Activated naive CD8-positive, alpha-beta T cell treated with anti-CD3 and anti-CD28 coated beads, Interleukin-2, amount 10 ng/mL, durations not matched to agents 7 days and 5 days (primary cell): ENCODE data around the gene RASAL3. TPM values are rescaled to one million over a fixed set of nuclear protein-coding genes. Genes with fewer than 3 reads are reported as not detected.
A peak's percentile ranks its signal among the peaks of the same experiment; 100 is the strongest.

Source experiments
- ATAC-seq: fragments of 150-1000 bp; cut with Tn5 transposase; one replicate; pipeline ENCODE4 v1.10.0; 2021; ENCODE audit warnings: low read depth, moderate library complexity
- POLR2A ChIA-PET: fragments of 350-600 bp; sonication (Branson Sonifier 250); formaldehyde crosslinking; loops from one replicate; lab custom pipeline; 2021; ENCODE audit warnings: antibody characterized with exemption; lab: Charles Lee
- DNase-seq: peaks from one replicate; pipeline ENCODE4 v3.0.0; 2021
- H3K27ac Mint-ChIP-seq: one replicate; pipeline ENCODE4 v1.8.0; 2022; ENCODE audit warnings: mild to moderate bottlenecking, mixed read lengths
- H3K27me3 Mint-ChIP-seq: one replicate; pipeline ENCODE4 v1.8.0; 2022; ENCODE audit warnings: mild to moderate bottlenecking, moderate library complexity, mixed read lengths
- H3K36me3 Mint-ChIP-seq: one replicate; pipeline ENCODE4 v1.8.0; 2021; ENCODE audit warnings: mild to moderate bottlenecking, mixed read lengths
- H3K4me1 Mint-ChIP-seq: one replicate; pipeline ENCODE4 v1.8.0; 2021; ENCODE audit warnings: mixed read lengths
- H3K4me3 Mint-ChIP-seq: one replicate; pipeline ENCODE4 v1.8.0; 2022; ENCODE audit warnings: mild to moderate bottlenecking, moderate library complexity, mixed read lengths
- H3K9me3 Mint-ChIP-seq: one replicate; pipeline ENCODE4 v1.8.0; 2021; ENCODE audit warnings: mixed read lengths
- total RNA-seq, 2 experiments: library from RNA; stranded (reverse); gene quantifications; one replicate each; pipeline ENCODE4 v1.2.3, GENCODE V29; 2021

Gene RASAL3
- total RNA-seq, 2 experiments from 2014 or later, result 168 to 172 TPM

DNA sequence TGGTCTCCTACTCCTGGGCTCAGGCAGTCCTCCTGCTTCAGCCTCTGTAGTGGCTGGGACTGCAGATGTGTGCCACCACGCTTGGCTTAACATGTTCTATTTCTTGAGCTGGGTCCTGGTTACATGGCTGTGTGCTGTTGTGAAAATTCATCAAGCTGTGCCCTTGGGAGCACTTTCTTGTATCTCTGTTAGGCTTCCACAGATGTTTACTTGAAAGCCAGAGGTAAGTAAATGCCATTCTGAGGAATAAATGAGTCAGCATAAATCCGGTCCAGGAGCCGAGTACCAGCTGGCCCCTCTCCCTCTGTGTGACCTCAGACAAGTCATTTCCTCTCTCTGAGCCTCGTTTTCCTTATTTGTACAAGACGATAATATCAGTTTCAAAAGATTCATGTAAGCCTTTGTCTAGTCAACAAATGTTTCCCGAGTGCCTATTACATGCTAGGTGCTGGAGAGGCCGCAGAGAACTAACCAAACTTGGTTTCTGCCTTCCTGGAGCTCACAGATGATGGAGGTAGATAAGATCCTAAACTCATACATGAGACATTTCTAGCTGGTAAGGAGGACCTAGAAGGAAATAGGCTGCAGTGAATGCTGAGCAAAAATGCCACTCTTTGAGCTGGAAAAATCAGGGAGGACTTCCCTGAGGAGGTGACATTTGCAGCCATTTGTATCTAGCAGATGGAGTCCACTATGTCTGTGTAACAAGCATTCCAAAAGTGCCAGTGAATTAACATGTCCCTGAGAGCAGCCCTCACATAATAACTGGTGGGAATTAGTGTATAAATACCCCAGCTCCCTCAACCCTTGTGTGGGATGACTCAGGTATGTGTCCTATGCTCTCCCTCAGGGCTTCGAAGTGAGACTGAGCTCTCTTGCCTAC is 2.7 kb upstream of the RASAL3 start:
- H3K4me3 Mint-ChIP-seq, result peak overlapping the region; percentile 54
- peaks cover 4% of the 10 kb centered on the region for H3K36me3 Mint-ChIP-seq
- H3K9me3 Mint-ChIP-seq, result no peaks in the 10 kb centered on the region
- peak overlapping the region; percentile 90 for H3K27ac Mint-ChIP-seq
- peak; percentile 48 for DNase-seq
- peak; percentile 51 for ATAC-seq
- POLR2A ChIA-PET, result interaction anchor here (0.7 to 3.8 kb wide), 15 partner anchors 9 to 945 kb away, joined by 3 to 22 read pairs (median 8); partner anchors contain the start of genes AKAP8 and AKAP8L
- peaks cover 5% of the 10 kb centered on the region for H3K27me3 Mint-ChIP-seq
- peaks cover 52% of the 10 kb centered on the region for H3K4me1 Mint-ChIP-seq

GRCh38 chr19:15463861-15464371 is 428 bp downstream of the RASAL3 start:
- peak overlapping the region; percentile 86 for H3K4me3 Mint-ChIP-seq
- ATAC-seq (peak; percentile 76), DNase-seq (peak; percentile 81)
- H3K36me3 Mint-ChIP-seq, result peaks cover 21% of the 10 kb centered on the region
- POLR2A ChIA-PET, result interaction anchor here (0.6 to 3.1 kb wide), 15 partner anchors 9 to 223 kb away, joined by 3 to 30 read pairs (median 11); partner anchors contain the start of genes AKAP8, AKAP8L and WIZ
- peaks cover 1% of the 10 kb centered on the region for H3K27me3 Mint-ChIP-seq
- H3K4me1 Mint-ChIP-seq, result peaks cover 55% of the 10 kb centered on the region
- H3K9me3 Mint-ChIP-seq, result no peaks in the 10 kb centered on the region
- H3K27ac Mint-ChIP-seq, result peak overlapping the region; percentile 95

DNA sequence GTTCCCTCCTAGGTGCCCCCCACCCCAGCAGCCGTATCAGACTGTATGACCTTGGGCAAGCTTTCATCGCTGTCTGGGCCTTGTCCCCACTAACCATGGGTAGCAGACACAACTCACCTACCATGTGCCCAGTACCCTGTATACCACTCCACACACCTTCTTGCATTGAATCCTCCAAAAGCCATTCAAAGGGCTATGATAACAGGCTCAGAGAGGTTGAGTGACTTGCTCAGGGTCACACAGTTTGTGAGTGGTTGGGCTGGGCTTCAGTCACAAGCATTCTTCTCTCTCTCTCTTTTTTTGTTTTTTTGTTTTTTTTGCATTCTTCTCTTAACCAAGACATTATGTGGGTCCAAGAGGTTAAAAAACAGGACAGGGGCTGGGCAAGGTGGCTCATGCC is 2.6 kb downstream of the RASAL3 start:
- Mint-ChIP-seq H3K27me3 (no peaks in the 10 kb centered on the region), H3K4me1 (peaks cover 35% of the 10 kb centered on the region), H3K9me3 (no peaks in the 10 kb centered on the region), H3K4me3 (peak overlapping the region; percentile 86), H3K36me3 (peaks cover 26% of the 10 kb centered on the region), H3K27ac (peak overlapping the region; percentile 58)
- ATAC-seq (no peak), DNase-seq (no peak)
- POLR2A ChIA-PET, result interaction anchor here (0.9 to 3.0 kb wide), 3 partner anchors 42 to 83 kb away, joined by 3 to 30 read pairs (median 16); partner anchors contain the start of genes AKAP8 and AKAP8L

DNA sequence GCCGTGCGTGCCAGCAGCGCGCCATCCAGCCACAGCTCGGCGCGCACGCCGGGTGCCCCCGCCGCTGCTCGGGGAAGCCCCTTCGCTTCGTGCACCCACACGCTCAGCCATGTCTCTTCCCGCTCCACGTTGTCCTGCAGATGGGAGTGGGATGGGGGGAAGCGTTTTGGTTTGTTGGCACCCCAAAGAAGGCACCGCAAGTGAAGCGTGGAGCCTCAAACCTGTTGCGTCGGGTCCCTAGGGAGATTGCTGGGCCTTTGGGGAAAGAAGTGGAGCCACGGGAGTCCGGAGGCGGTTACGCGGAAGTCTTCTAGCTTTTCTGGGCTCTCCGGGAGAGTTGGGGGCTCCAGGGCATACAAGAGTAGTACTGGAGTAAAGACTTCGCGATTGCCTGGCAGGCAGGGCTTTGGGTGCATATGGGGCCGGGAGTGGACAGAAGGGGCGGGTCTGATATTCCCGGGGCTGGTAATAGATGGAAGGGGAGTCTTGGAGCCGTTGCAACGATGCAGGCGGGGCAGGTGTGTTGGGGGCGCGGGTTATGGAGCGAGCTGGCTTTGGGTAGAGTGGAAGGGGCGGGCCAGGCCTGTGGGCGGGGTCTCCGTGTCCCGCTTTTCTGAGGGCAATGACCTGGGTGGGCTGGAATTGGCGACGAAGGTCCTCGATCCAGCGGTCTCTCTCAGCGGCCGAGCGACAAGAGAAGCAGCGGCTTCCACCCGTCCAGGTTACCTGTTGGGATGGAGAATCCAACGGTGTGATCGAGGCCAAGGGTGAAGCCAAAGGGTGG is 6.5 kb downstream of the RASAL3 start:
- no peaks in the 10 kb centered on the region for H3K27me3 Mint-ChIP-seq
- peaks cover 31% of the 10 kb centered on the region for H3K4me1 Mint-ChIP-seq
- POLR2A ChIA-PET, result interaction anchor here (1.1 to 1.2 kb wide), 4 partner anchors 7 to 93 kb away, joined by 3 to 4 read pairs (median 3); no protein-coding TSS in a partner anchor
- H3K4me3 Mint-ChIP-seq, result no peak overlapping the region
- DNase-seq, result no peak
- no peaks in the 10 kb centered on the region for H3K9me3 Mint-ChIP-seq
- peak overlapping the region; percentile 60 for H3K27ac Mint-ChIP-seq
- no peak for ATAC-seq
- peaks cover 48% of the 10 kb centered on the region for H3K36me3 Mint-ChIP-seq

GRCh38 chr19:15456871-15457700 is 7.3 kb downstream of the RASAL3 start:
- ATAC-seq (no peak), DNase-seq (no peak)
- Mint-ChIP-seq H3K36me3 (peaks cover 46% of the 10 kb centered on the region), H3K4me1 (peaks cover 27% of the 10 kb centered on the region), H3K27ac (no peak overlapping the region), H3K4me3 (no peak overlapping the region), H3K9me3 (no peaks in the 10 kb centered on the region), H3K27me3 (no peaks in the 10 kb centered on the region)
- POLR2A ChIA-PET, result interaction anchor here (1.1 to 1.6 kb wide), 3 partner anchors 10 to 94 kb away, joined by 3 to 6 read pairs (median 3); no protein-coding TSS in a partner anchor

GRCh38 chr19:15456441-15456840 is 7.9 kb downstream of the RASAL3 start:
- peaks cover 45% of the 10 kb centered on the region for H3K36me3 Mint-ChIP-seq

DNA sequence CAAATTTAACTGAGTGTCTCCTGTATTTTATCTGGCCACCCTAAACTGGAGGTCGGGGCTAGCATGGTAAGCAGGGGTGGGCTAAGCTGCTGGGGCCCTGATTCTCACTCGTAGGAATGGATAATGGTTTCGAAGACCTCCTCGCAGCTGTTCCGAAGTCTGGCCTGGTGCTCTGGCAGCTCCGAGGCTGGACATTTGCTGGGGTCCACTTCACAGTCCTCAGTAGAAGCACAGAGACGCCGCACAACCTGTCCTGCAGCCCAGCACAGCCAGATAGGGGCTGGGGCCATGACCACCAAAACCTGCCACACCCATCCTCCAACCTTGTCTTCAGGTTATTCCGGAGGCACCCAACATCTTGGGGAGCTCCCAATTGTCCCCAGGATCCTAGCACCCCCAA is 8.3 kb downstream of the RASAL3 start:
- no peak for ATAC-seq
- Mint-ChIP-seq H3K9me3 (no peaks in the 10 kb centered on the region), H3K4me3 (no peak overlapping the region), H3K27ac (no peak overlapping the region), H3K27me3 (no peaks in the 10 kb centered on the region), H3K4me1 (peaks cover 21% of the 10 kb centered on the region), H3K36me3 (peaks cover 47% of the 10 kb centered on the region)
- no peak for DNase-seq
- POLR2A ChIA-PET, result interaction anchor here (1.6 to 2.3 kb wide), 2 partner anchors 8 to 95 kb away, joined by 6 to 11 read pairs; no protein-coding TSS in a partner anchor

More at GRCh38 chr19:15456441-15456840, 7.9 kb downstream of the RASAL3 start:
- Mint-ChIP-seq H3K27ac (no peak overlapping the region), H3K27me3 (no peaks in the 10 kb centered on the region), H3K4me1 (peaks cover 20% of the 10 kb centered on the region), H3K9me3 (no peaks in the 10 kb centered on the region), H3K4me3 (no peak overlapping the region)
- DNase-seq, result no peak
- POLR2A ChIA-PET, result interaction anchor here (1.6 kb wide), 1 partner anchor 95 kb away, joined by 6 read pairs; no protein-coding TSS in a partner anchor
- no peak for ATAC-seq

DNA sequence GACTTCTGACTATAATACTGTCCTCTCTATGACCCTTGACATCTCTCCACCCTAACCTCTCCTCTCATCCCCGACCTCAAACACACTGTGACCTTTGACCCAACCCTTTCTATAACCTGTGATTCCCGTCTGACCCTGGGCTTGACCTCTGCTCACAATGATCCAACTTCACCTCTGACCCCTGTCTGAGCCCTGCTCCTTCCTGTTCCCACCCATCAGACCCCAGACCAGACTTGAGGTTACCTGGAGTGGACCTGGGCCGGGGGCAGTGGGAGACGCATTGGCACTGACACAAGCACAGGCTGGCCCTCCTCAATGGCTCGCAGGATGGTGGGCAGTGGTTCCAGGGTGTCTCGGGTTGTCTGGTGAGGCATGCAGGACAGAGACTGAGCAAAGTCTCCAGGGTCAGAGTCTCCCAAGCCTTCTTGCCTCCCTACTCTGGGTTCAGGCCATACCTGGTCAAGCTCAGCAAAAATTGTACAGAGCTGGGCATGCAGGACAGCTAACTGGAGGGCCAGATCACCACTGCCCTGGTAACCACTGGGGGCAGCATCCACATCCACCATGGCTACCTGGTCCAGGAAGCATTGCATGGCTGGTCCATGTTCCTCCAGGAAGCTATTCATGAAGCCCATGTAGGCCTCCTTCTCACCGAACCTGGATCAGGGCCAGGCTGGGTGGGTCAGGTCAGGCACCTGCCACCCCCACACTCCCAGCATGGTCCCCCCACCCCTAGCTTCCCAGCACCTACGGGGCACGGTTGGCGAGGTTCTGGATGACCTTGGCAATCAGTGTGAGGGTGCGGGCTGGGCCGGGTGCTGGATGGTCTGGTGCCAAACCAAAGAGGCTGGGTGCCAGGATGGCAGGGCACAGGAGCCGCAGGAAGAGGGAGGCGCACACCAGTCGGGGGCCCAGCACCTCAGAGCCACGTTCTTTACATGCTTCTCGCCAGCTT is 10.2 kb downstream of the RASAL3 start:
- POLR2A ChIA-PET, result interaction anchor here (0.6 to 2.3 kb wide), 3 partner anchors 9 to 65 kb away, joined by 3 to 11 read pairs (median 3); no protein-coding TSS in a partner anchor
- no peak overlapping the region for H3K4me3 Mint-ChIP-seq
- peaks cover 40% of the 10 kb centered on the region for H3K36me3 Mint-ChIP-seq
- ATAC-seq (no peak), DNase-seq (no peak)
- H3K4me1 Mint-ChIP-seq, result peaks cover 22% of the 10 kb centered on the region
- H3K9me3 Mint-ChIP-seq, result no peaks in the 10 kb centered on the region
- H3K27ac Mint-ChIP-seq, result peak overlapping the region; percentile 37
- no peaks in the 10 kb centered on the region for H3K27me3 Mint-ChIP-seq

- ATAC-seq, result no peak
- Mint-ChIP-seq H3K4me1 (peaks cover 28% of the 10 kb centered on the region), H3K4me3 (no peak overlapping the region), H3K36me3 (peaks cover 40% of the 10 kb centered on the region), H3K9me3 (no peaks in the 10 kb centered on the region), H3K27ac (no peak overlapping the region), H3K27me3 (no peaks in the 10 kb centered on the region)
- POLR2A ChIA-PET, result interaction anchor here (0.7 kb wide), 1 partner anchor 9 kb away, joined by 6 read pairs; no protein-coding TSS in a partner anchor
- DNase-seq, result no peak
Observed at GRCh38 chr19:15453091-15453578, 11.2 kb downstream of the RASAL3 start.

GRCh38 chr19:15452111-15453047 is 12.0 kb downstream of the RASAL3 start:
- no peak overlapping the region for H3K4me3 Mint-ChIP-seq
- peaks cover 29% of the 10 kb centered on the region for H3K4me1 Mint-ChIP-seq
- no peak for DNase-seq
- no peaks in the 10 kb centered on the region for H3K27me3 Mint-ChIP-seq
- H3K9me3 Mint-ChIP-seq, result no peaks in the 10 kb centered on the region
- H3K27ac Mint-ChIP-seq, result no peak overlapping the region
- no peak for ATAC-seq
- H3K36me3 Mint-ChIP-seq, result peaks cover 35% of the 10 kb centered on the region
- POLR2A ChIA-PET, result interaction anchor here (0.5 to 3.5 kb wide), 5 partner anchors 11 to 920 kb away, joined by 3 to 12 read pairs (median 5); partner anchors contain the start of gene AKAP8L
